Fibroblast of peridontal ligament (primary cell): Measurements from ENCODE around the gene ZNF776.
"Not testable (repeated sequence)": the region's sequence is repeated elsewhere in the genome, so short reads cannot be mapped to it uniquely, and the experiment has no call there.

ENCODE experiments used
- DNase-seq: peaks from one replicate; pipeline ENCODE4 v3.0.0-alpha.2; 2010; ENCODE audit errors: extremely low read depth

ZNF776 gene

GRCh38 chr19:57746580-57747471 lies at the start of gene ZNF776:
Gene ZNF776, plus strand, starts transcription at chr19:57746815. Its CDS starts 244 bp downstream, at chr19:57747059.
- peak; percentile 93 for DNase-seq

DNA sequence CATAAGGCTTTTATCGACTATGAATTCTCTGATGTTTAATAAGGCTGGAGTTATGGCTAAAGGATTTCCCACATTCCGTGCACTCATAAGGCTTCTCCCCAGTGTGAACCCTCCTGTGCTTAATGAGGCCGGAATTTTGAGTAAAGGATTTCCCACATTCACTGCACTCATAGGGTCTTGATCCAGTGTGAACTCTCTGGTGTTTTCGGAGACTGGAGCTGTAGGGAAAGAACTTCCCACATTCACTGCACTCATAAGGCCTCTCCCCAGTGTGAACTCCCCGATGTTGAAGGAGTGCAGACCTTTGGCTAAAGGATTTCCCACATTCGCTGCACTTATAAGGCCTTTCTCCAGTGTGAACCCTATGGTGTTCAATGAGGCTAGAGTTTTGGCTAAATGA lies 45.0 kb upstream of the ZNF776 start:
- DNase-seq: no peak

GRCh38 chr19:57706346-57706745 lies 40.3 kb upstream of the ZNF776 start:
- no peak for DNase-seq

DNA sequence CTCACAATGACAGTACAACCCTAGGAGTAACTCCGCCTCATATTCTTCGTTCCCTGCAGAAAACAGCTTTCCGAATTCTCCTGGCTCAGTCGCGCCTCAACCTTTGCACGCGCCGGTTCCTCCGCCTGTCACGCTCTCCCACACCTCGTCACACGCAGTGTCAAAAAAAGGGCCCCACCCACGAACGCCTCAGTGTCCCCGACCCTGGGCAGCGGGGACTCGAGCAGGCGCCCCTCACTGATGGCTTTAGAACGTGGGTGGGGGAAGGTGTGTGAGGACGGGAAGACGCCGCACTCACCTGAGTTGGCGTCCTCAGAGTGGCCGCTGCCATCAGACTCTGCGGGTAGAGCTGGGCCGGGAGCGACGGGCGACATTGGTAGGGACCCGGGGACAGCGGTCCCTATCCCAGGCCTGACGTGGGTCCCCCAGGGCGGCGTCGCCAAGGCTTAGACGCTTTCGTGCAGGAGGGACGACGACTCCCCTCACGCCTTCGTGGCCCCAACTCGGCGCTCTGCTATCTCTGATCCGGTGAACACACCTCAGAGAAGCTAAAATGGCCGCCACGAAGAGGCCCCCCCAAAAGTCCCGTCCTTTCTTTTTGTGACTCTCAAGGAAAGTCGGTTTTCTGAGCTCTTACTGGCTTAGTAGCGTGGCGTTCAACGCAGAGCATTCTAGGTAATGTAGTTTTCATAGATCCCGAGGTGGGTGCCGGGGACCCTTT lies 37.8 kb upstream of the ZNF776 start, which contains the start of gene ZNF154:
Gene ZNF154 (minus strand): TSS at position 564 of the 721 bp plus-strand sequence. CDS start 233 bp downstream, at position 331.
- peak; percentile 63 for DNase-seq

GRCh38 chr19:57709616-57710015 lies 37.0 kb upstream of the ZNF776 start:
- no peak for DNase-seq

DNA sequence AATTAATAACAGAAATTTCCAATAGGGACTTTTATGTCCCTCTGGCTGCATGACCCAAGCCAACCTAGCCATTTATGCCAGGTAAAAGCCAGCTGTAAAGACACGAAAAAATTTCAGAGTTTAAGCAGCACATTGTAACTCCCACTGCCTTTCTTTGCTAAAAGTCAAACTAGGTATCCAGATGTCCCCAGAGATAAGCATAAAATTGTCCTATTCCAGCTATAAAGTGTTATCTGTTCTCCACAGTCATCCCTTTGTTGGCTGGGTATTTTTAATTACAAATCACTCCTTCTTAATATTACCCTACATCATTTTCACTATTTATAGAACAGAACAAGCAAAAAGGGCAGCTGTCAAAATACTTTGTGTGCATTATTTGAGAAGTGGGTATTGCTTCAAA lies 34.4 kb upstream of the ZNF776 start:
- DNase-seq: no peak

DNA sequence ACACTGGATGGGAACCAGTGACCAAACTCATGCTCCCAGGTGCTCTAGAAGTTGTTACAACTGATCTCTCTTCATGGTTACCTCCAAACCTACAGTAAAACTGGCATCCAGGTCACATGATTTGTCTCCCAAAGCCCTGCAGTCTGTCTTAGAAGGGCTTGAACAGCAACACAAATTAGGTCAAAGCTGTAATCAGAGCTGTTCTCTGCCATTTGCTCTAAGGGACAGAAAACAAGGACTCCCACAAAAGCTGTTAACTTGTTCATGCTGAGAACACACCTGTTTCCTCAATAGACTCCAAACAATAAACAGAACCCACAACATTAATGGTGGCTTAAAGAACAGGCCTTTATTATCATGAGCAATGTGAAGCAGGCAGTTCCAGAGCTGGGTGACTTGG lies 27.2 kb upstream of the ZNF776 start:
- DNase-seq: no peak

- no peak for DNase-seq
Measured at GRCh38 chr19:57719901-57720519, 26.6 kb upstream of the ZNF776 start.

- DNase-seq: no peak
Measured at GRCh38 chr19:57720878-57721277, 25.7 kb upstream of the ZNF776 start.

GRCh38 chr19:57738320-57738719 lies 8.3 kb upstream of the ZNF776 start:
- DNase-seq: peak; percentile 41

- not testable (repeated sequence) for DNase-seq
Measured at GRCh38 chr19:57738770-57739169, 7.8 kb upstream of the ZNF776 start.

- peak; percentile 2 for DNase-seq
Measured at GRCh38 chr19:57747472-57747807, 825 bp downstream of the ZNF776 start.

DNA sequence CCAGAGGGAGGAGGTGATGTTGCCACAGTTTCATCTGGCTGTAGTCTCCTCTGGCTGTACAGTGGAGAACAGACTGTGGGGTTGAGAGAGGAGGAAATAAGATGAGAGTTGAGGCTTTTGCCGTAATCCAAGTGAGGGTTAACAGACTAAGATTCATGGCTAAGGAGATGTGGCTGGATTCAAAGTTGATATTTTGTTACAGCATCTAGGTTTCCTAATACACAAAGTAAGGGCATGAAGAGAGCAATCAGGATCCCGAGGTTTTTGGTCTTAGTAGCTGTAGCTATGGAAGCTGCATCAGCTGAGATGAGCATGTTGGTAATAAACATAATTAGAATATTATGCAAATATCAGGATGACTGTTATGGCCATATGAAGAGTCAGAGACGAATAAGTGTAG lies 1.4 kb downstream of the ZNF776 start:
- DNase-seq: no peak

GRCh38 chr19:57754091-57754673 lies 7.6 kb downstream of the ZNF776 start:
- no peak for DNase-seq

GRCh38 chr19:57755031-57755430 lies 8.4 kb downstream of the ZNF776 start:
- DNase-seq: no peak

DNA sequence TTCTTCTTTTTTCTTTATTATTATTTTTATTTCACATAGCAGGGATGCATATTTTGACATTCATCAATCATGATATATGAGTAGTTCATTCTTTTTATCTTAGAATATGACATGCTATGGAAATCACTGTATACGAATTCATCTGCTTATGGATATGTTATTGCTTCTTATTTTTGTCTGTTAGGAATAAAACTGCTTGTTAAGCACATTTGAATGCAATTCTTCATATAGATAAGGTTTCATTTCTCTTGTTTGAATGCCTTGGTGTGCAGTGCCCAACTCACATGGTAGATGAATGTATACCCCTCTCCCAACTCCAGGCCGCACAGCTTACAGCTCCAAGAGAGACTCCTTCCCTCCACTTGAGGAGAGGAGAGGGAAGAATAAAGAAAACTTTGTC lies 11.3 kb downstream of the ZNF776 start:
- no peak for DNase-seq

DNA sequence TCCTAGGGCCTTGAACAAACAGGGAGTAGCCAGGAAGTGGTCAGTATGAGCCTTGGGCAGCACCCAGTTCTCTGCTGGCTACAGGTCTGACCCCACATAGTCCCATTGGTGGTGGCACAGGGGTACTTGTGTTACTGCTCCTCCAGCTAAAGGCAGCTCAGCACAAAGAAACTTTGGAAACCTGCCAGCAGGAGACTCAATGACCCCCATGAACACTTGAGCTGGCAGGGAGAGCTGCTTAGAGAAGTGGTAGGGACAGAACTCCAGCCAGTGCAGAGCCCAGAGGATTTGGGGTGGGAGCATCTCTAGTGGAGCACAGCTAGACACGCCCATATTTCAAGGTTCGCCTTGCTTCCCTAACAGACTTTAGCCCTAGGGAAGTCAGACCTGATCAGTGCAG lies 12.5 kb downstream of the ZNF776 start:
- no peak for DNase-seq

DNA sequence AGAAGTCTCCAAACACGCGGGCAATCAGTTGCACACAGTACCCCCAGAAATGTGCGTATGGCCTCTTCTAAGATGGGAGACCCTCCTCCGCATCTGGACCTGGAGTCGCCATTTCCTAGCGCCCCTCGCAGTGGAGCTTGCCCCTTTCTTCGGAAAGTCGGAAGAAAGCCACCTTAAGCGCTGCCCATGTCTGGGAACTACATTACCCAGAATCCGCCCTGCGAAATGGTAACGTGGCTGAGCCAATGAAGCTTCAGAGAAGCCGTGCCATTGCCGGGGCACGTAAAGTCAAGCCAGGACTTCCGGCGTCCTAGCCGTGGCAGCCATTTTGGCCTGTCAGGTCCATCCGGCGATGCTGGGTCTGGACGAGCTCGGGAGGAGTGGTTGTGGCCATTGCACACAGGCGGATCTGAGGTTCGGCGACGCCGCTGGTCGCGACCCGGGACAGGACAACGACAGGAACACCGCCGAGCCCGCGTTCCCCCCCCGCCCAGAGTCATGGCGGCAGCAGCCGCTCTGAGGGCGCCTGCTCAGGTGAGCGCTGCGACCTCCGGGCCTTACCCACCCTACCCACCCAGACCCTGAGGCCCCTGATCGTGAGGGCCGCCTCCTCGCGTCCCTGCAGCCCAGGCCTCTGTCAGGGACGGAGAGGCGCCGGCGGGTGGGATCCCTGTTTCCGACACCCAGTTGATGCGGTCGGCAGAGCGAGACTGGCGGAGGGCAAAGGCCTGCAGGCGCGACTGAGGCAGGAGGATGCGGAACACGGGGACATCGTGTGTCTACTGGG lies 22.9 kb downstream of the ZNF776 start, which contains the start of gene ZNF586:
Gene ZNF586 (plus strand): TSS at position 332 of the 787 bp plus-strand sequence. CDS start 167 bp downstream, at position 499.
- peak; percentile 92 for DNase-seq

DNA sequence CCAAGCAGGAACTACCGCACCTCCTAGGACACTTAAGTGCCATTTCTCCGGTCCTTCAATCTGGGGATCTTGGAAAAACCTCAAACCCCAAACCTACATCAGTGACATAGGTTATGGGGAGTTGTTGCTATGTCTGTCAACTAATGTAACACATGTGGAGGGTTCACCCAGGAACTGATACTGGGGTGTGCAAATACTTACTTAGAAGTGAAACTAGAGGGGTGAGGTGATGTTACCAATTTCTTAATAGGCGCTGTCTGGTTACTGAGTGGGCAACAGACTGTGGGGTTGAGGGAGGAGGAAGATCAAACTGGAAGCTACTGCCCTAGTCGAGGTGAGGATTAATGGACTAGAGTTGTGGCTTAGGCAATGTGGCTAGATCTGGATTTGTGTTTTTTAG lies 24.8 kb downstream of the ZNF776 start:
- no peak for DNase-seq

GRCh38 chr19:57773488-57773887 lies 26.9 kb downstream of the ZNF776 start:
- DNase-seq: no peak

DNA sequence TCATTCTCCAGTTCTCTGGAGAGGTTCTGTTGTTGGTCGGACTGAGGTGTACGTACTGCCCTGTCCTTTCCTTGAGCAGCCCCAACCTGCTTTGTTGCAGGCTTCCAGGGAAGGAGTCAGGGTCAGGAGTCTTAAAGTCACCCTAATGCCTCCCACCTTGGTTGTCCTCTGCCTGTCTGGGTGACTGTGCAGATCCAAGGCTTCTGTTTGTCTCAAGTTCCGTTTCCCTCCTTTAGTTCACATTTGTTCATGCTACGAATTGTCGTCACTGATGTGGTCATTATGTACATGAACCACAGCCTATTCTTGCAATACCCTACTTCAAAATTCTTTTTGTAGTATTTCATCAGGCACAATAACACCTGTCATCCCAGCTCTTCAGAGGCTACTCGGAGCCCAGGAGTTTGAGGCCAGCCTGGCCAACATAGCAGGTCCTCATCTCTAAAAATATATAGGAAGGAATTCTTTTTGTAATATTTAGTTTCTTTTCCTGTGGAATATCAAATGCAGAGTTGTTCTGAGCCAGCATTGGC lies 30.2 kb downstream of the ZNF776 start:
- no peak for DNase-seq
